ENCODE measurements around the gene IFITM10.

Gene IFITM10

DNA sequence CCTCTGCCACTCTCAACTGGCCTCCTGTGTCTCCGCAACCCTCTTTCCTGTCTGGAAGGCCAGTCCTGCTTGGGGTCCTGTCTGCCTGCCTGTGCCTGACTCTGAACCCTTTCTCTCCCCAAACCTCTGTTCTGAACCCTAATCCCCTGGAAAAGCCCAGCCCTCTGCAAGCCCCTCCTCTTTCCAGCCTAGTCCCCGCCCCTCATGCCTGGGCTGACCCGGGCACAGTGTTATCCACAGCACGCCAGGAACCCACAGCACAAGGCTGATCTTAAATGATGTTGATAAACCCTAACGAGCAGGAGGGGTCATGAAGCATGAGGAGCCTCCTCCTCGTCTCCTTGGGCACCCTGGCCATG lies at the start of gene IFITM10:
Gene IFITM10, minus strand, starts transcription at position 115 of the 359 bp plus-strand sequence. CDS start 153 bp downstream, outside the sequence.
- Histone ChIP-seq H3K4me1 (ENCODE audit: control insufficient read depth, insufficient read depth, low read length) (no peaks in the 10 kb centered on the region), H3K9ac (ENCODE audit: low read length) (no peak within 1 kb of the TSS), H3K4me3 (ENCODE audit: low read length) (no peak within 1 kb of the TSS), H3K27ac (ENCODE audit: low read depth, low read length) (no peak within 1 kb of the TSS), H3K27me3 (ENCODE audit: control insufficient read depth, insufficient read depth, low read length) (peaks cover 10% of the 10 kb centered on the region), H3K36me3 (ENCODE audit: control insufficient read depth, insufficient read depth, low read length) (peaks cover 2% of the 10 kb centered on the region)

DNA sequence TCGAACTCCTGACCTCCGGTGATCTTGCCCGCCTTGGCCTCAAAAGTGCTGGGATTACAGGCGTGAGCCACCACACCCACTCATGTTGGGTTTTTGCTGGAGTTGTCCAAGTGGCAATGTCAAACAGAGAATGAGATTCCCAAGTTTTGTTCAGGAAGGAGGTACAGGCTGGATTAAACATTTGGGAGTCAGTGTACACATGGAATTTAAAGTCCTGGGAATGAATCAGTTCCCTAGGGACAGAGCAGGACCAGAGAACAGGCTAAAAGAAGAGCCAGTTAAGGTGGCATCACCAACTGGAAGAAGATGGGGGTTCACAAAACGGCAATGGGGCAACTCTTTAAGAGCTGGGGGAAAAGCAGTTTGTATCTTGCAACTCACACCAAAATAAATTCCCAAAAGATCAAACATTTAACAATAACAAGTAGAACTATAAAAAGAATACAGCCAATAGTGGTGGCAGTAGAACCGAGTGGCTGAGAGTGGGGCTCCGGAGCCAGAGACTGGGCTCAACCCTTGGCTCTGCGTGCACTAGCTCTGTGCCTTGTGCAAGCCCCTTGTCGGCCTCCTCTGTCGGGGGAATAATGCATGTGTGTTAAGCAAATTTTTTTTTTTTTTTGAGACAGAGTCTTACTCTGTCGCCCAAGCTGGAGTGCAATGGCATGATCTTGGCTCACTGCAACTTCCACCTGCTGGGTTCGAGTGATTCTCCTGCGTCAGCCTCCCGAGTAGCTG lies 47.2 kb upstream of the IFITM10 start:
- no peaks in the 10 kb centered on the region for H3K36me3 ChIP-seq (ENCODE audit: control insufficient read depth, insufficient read depth, low read length)
- H3K9ac ChIP-seq (ENCODE audit: low read length) = no peak overlapping the region
- no peak overlapping the region for H3K27ac ChIP-seq (ENCODE audit: low read depth, low read length)
- H3K27me3 ChIP-seq (ENCODE audit: control insufficient read depth, insufficient read depth, low read length) = no peaks in the 10 kb centered on the region
- no peak overlapping the region for H3K4me3 ChIP-seq (ENCODE audit: low read length)
- no peaks in the 10 kb centered on the region for H3K4me1 ChIP-seq (ENCODE audit: control insufficient read depth, insufficient read depth, low read length)

GRCh38 chr11:1796413-1797011 lies 46.1 kb upstream of the IFITM10 start:
- Histone ChIP-seq H3K36me3 (ENCODE audit: control insufficient read depth, insufficient read depth, low read length) (no peaks in the 10 kb centered on the region), H3K27ac (ENCODE audit: low read depth, low read length) (no peak overlapping the region), H3K4me3 (ENCODE audit: low read length) (no peak overlapping the region), H3K9ac (ENCODE audit: low read length) (no peak overlapping the region), H3K4me1 (ENCODE audit: control insufficient read depth, insufficient read depth, low read length) (no peaks in the 10 kb centered on the region), H3K27me3 (ENCODE audit: control insufficient read depth, insufficient read depth, low read length) (no peaks in the 10 kb centered on the region)

DNA sequence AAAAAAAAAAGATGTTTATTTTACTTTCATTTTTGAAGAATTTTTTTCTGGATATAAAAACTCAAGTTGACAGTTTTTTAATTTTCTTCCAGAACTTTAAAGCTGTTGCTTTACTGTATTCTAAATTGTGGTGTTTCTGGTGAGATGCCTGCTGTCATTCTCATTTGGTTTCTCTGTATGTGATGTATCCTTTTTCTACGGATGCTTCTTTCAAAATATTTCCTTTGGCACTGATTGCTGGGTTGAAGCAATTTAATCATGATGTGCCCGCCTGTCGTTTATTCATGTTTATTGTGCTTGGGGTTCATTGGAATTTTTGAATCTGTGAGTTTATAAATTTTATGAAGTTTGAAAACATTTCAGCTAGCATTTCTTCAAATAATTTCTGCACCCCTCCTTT lies 42.7 kb upstream of the IFITM10 start:
- H3K27me3 ChIP-seq (ENCODE audit: control insufficient read depth, insufficient read depth, low read length) = no peaks in the 10 kb centered on the region
- no peak overlapping the region for H3K9ac ChIP-seq (ENCODE audit: low read length)

GRCh38 chr11:1792461-1792860 lies 42.1 kb upstream of the IFITM10 start:
- H3K27me3 ChIP-seq (ENCODE audit: control insufficient read depth, insufficient read depth, low read length) = no peaks in the 10 kb centered on the region
- no peak overlapping the region for H3K9ac ChIP-seq (ENCODE audit: low read length)
- H3K36me3 ChIP-seq (ENCODE audit: control insufficient read depth, insufficient read depth, low read length) = no peaks in the 10 kb centered on the region
- no peaks in the 10 kb centered on the region for H3K4me1 ChIP-seq (ENCODE audit: control insufficient read depth, insufficient read depth, low read length)
- no peak overlapping the region for H3K27ac ChIP-seq (ENCODE audit: low read depth, low read length)
- H3K4me3 ChIP-seq (ENCODE audit: low read length) = no peak overlapping the region

More for the DNA sequence above, 42.7 kb upstream of the IFITM10 start:
- Histone ChIP-seq H3K27ac (ENCODE audit: low read depth, low read length) (no peak overlapping the region), H3K36me3 (ENCODE audit: control insufficient read depth, insufficient read depth, low read length) (no peaks in the 10 kb centered on the region), H3K4me1 (ENCODE audit: control insufficient read depth, insufficient read depth, low read length) (no peaks in the 10 kb centered on the region), H3K4me3 (ENCODE audit: low read length) (no peak overlapping the region)

- Histone ChIP-seq H3K27me3 (ENCODE audit: control insufficient read depth, insufficient read depth, low read length) (no peaks in the 10 kb centered on the region), H3K4me3 (ENCODE audit: low read length) (no peak overlapping the region), H3K9ac (ENCODE audit: low read length) (no peak overlapping the region), H3K4me1 (ENCODE audit: control insufficient read depth, insufficient read depth, low read length) (no peaks in the 10 kb centered on the region), H3K36me3 (ENCODE audit: control insufficient read depth, insufficient read depth, low read length) (no peaks in the 10 kb centered on the region), H3K27ac (ENCODE audit: low read depth, low read length) (no peak overlapping the region)
These were observed 41.5 kb upstream of the IFITM10 start for GRCh38 chr11:1791912-1792311.

DNA sequence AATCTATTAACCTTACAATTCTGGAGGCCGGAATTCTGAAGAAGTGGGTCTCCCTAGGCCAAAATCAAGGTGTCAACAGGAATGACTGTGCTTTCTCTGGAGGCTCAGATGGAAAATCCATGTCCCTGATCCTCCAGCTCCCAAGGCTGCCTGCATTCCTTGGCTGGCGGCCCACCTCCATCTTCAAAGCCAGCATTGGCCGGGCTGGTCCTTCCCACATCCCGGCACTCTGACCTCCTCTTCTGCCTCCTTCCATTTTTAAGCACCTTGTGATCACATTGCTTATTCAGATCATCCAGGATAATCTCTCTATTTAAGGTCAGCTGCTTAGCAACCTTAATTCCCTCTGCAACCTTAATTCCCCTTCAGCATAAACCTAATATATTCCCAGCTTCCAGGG lies 36.1 kb upstream of the IFITM10 start:
- Histone ChIP-seq H3K4me1 (ENCODE audit: control insufficient read depth, insufficient read depth, low read length) (no peaks in the 10 kb centered on the region), H3K27ac (ENCODE audit: low read depth, low read length) (no peak overlapping the region), H3K9ac (ENCODE audit: low read length) (no peak overlapping the region), H3K27me3 (ENCODE audit: control insufficient read depth, insufficient read depth, low read length) (no peaks in the 10 kb centered on the region), H3K36me3 (ENCODE audit: control insufficient read depth, insufficient read depth, low read length) (no peaks in the 10 kb centered on the region), H3K4me3 (ENCODE audit: low read length) (no peak overlapping the region)

GRCh38 chr11:1785749-1786413 lies 35.5 kb upstream of the IFITM10 start:
- H3K4me3 ChIP-seq (ENCODE audit: low read length) = no peak overlapping the region
- no peak overlapping the region for H3K9ac ChIP-seq (ENCODE audit: low read length)
- peaks cover 3% of the 10 kb centered on the region for H3K27me3 ChIP-seq (ENCODE audit: control insufficient read depth, insufficient read depth, low read length)
- no peak overlapping the region for H3K27ac ChIP-seq (ENCODE audit: low read depth, low read length)
- H3K36me3 ChIP-seq (ENCODE audit: control insufficient read depth, insufficient read depth, low read length) = no peaks in the 10 kb centered on the region
- H3K4me1 ChIP-seq (ENCODE audit: control insufficient read depth, insufficient read depth, low read length) = no peaks in the 10 kb centered on the region

DNA sequence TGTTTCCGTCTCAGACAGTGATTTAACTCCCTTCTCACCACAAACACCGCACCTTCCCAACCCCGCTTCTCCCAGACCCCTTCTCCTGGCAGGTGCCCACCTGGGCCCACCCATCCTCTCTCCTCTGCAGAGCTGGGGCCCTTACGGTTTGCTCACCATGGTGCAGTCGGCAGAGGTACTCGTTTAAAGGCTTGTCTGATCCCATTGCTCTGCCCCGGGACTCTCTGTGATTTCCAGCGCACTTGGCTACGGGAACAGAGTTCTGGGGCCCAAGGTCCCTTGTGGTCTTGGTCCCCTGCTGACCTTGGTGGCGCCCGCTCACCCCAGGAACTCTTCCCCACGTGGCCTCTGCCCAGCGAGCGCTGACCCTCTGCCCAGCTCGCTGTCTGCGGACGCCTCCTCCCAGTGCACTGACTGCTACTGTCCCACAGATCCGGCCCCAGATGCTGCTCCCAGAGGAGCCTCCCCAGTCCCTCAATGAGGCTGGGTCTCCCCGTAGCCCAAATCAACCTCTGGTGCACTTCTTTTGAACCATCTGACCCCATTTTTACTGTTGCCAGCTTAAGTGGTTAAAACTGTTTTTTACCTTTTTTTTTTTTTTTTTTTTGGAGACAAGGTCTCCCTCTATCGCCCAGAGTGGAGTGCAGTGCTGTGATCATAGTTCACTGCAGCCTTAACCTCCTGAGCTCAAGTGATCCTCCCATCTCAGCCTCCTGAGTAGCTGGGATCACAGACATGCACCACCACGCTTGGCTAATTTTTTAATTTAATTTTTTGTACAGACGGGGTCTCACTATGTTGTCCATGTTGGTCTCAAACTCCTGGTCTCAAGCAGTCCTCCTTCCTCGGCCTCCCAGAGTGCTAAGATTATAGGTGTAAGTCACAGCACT lies 34.6 kb upstream of the IFITM10 start:
- peaks cover 3% of the 10 kb centered on the region for H3K27me3 ChIP-seq (ENCODE audit: control insufficient read depth, insufficient read depth, low read length)
- H3K4me3 ChIP-seq (ENCODE audit: low read length) = no peak overlapping the region
- H3K4me1 ChIP-seq (ENCODE audit: control insufficient read depth, insufficient read depth, low read length) = no peaks in the 10 kb centered on the region
- H3K36me3 ChIP-seq (ENCODE audit: control insufficient read depth, insufficient read depth, low read length) = no peaks in the 10 kb centered on the region
- H3K27ac ChIP-seq (ENCODE audit: low read depth, low read length) = no peak overlapping the region
- no peak overlapping the region for H3K9ac ChIP-seq (ENCODE audit: low read length)

DNA sequence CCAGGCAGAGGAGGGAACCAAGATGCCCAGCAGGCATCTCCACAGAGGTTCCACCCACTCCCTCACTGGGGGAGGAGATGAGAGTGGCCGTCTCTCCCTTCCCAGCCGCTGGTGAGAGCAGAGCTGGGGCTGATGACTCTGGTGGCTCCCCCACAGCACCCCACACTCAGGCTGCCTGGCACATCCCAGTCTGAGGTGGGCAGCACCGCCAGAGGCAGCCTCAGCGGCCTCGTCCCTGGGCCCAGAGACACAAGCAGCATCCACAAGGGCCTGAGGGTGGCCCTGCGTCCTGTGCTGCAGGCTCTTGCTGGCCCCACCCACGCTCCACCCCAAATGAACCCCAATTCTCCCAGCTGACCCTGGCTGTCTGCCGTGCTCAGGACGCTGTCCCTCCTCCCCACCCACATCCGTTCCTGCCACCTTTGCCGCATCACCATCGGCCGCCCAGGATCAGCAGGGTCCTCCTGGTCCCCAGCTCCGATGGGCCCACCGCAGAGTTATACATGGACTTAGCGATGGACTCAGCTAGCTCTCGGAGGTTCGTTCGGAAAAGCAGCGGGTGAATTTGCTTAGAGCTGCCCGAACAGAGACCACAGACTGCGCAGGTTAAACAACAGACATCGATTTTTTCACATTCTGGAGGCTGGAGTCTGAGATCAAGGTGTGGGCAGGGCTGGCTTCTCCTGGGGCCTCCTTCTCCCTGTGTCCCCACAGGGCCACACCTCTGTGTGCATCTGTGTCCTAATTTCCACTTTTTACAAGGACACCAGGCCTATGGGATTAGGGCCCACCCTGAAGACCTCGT lies 33.5 kb upstream of the IFITM10 start:
- H3K27ac ChIP-seq (ENCODE audit: low read depth, low read length) = no peak overlapping the region
- H3K9ac ChIP-seq (ENCODE audit: low read length) = no peak overlapping the region
- no peaks in the 10 kb centered on the region for H3K36me3 ChIP-seq (ENCODE audit: control insufficient read depth, insufficient read depth, low read length)
- no peak overlapping the region for H3K4me3 ChIP-seq (ENCODE audit: low read length)
- peaks cover 3% of the 10 kb centered on the region for H3K27me3 ChIP-seq (ENCODE audit: control insufficient read depth, insufficient read depth, low read length)
- H3K4me1 ChIP-seq (ENCODE audit: control insufficient read depth, insufficient read depth, low read length) = no peaks in the 10 kb centered on the region

DNA sequence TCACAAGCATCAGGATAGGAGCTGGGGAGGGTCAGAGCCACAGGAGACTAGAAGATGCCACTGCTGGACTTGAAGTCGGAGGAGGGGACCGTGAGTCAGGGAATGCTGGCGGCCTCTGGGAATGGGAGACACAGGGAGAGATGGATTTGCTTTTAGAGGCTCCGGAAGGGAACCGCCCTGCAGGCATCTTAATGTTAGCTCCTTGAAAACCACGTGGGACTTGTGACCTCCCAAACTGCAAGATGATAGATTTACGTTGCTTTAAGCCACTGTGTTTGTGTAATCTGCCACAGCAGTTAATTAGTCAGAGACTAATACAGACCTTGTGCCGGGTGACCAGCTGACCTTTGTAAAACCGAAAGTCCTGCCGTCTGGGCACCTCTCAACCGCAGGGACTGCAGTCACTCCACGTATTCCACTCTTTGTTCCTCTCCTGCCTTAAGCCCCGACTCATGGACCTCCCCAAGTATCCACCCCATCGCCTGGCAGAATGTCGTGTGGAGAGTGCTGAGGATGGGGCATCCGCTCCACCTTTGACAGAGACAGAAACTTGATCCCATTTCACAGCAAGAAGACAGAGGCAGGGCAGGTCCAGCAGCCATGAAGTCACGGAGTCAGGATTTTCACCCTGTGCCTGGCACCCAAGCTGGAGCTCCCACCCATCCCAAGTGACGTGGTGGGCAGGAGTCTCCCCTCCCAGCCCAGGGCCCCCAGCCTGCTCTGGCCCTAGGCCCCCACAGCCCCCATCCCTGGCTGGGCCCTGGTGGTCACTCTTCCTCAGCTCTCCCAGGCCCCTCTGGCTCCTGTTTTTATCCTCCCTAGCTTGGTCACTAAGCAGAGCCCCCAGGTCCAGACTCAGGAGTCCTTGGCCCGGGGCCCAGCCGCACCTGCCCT lies 32.7 kb upstream of the IFITM10 start:
- H3K4me1 ChIP-seq (ENCODE audit: control insufficient read depth, insufficient read depth, low read length) = no peaks in the 10 kb centered on the region
- no peak overlapping the region for H3K27ac ChIP-seq (ENCODE audit: low read depth, low read length)
- H3K9ac ChIP-seq (ENCODE audit: low read length) = no peak overlapping the region
- H3K4me3 ChIP-seq (ENCODE audit: low read length) = no peak overlapping the region
- no peaks in the 10 kb centered on the region for H3K36me3 ChIP-seq (ENCODE audit: control insufficient read depth, insufficient read depth, low read length)
- peaks cover 4% of the 10 kb centered on the region for H3K27me3 ChIP-seq (ENCODE audit: control insufficient read depth, insufficient read depth, low read length)

Data from rectal smooth muscle tissue (tissue), 1 donor.